T-helper 1 cell treated with Interleukin-12 subunit alpha and Interleukin-12 subunit beta and Interleukin-4 antibody, amounts not matched to agents 30 μg/mL and 1 μg/mL, for 36 hours (primary cell): ENCODE data around the gene NOP14.
"Not testable (repeated sequence)": the region's sequence is repeated elsewhere in the genome, so short reads cannot be mapped to it uniquely, and the experiment has no call there.

Experiments used
- H3K27ac Mint-ChIP-seq: one replicate; pipeline ENCODE4 v1.8.0; 2021; ENCODE audit warnings: mild to moderate bottlenecking, mixed read lengths
- H3K27me3 Mint-ChIP-seq: one replicate; pipeline ENCODE4 v1.8.0; 2021; ENCODE audit warnings: low read depth, mixed read lengths
- H3K36me3 Mint-ChIP-seq: one replicate; pipeline ENCODE4 v1.8.0; 2021; ENCODE audit warnings: low read depth, mixed read lengths
- H3K4me1 Mint-ChIP-seq: one replicate; pipeline ENCODE4 v1.8.0; 2021; ENCODE audit warnings: low read depth, mixed read lengths
- H3K4me3 Mint-ChIP-seq: one replicate; pipeline ENCODE4 v1.8.0; 2021; ENCODE audit warnings: mild to moderate bottlenecking, moderate library complexity, mixed read lengths
- H3K9me3 Mint-ChIP-seq: one replicate; pipeline ENCODE4 v1.8.0; 2021; ENCODE audit warnings: mixed read lengths

Gene NOP14

DNA sequence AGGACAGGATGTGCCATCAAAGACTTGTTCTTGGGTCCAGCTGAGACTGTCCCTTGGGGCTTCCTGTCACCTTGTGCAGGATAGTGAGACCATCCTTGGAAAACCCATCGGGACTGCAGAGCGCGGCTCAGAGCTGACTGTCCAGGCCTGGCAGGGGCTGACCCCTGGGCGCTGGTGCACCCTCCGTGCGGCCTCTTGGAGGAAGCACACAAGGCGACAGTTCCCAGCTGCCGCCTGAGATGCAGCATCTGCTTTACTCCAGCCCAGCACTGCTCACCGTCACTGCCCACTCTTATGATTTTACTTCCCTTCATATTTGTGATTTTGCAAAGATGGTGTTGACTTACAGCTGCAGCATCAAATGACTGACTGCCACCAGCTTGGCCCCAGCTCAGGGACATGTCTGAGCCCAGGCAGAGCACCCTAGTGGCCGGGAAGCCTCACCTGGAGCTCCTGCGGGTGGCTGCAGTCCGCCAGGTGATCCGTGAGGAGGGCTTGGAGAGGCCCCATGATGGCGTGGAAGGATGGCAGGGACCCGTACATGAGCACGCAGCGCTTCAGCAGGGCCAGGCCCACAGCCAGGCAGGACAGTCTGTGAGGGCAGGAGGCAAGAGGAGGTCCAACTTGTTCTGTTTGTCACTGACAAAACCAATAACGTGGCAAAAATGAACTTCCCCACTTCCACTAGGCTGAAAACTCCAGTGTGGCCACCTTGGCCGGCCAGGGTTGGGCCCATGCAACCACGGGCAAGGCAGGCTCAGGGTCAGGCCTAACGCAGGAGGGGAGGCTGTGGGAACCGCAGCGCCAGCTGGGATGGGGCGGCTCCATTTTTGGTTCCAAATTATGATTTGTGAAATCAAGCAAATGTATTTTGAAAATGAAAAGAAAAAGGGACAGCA lies 21.8 kb downstream of the NOP14 start:
- Mint-ChIP-seq H3K27ac (no peak overlapping the region), H3K27me3 (no peaks in the 10 kb centered on the region), H3K9me3 (no peaks in the 10 kb centered on the region), H3K4me3 (no peak overlapping the region), H3K4me1 (peaks cover 14% of the 10 kb centered on the region), H3K36me3 (peaks cover 54% of the 10 kb centered on the region)

GRCh38 chr4:2940267-2941137 lies 22.7 kb downstream of the NOP14 start:
- no peak overlapping the region for H3K27ac Mint-ChIP-seq
- H3K4me3 Mint-ChIP-seq = no peak overlapping the region
- H3K27me3 Mint-ChIP-seq = no peaks in the 10 kb centered on the region
- peaks cover 23% of the 10 kb centered on the region for H3K4me1 Mint-ChIP-seq
- no peaks in the 10 kb centered on the region for H3K9me3 Mint-ChIP-seq
- peaks cover 49% of the 10 kb centered on the region for H3K36me3 Mint-ChIP-seq

DNA sequence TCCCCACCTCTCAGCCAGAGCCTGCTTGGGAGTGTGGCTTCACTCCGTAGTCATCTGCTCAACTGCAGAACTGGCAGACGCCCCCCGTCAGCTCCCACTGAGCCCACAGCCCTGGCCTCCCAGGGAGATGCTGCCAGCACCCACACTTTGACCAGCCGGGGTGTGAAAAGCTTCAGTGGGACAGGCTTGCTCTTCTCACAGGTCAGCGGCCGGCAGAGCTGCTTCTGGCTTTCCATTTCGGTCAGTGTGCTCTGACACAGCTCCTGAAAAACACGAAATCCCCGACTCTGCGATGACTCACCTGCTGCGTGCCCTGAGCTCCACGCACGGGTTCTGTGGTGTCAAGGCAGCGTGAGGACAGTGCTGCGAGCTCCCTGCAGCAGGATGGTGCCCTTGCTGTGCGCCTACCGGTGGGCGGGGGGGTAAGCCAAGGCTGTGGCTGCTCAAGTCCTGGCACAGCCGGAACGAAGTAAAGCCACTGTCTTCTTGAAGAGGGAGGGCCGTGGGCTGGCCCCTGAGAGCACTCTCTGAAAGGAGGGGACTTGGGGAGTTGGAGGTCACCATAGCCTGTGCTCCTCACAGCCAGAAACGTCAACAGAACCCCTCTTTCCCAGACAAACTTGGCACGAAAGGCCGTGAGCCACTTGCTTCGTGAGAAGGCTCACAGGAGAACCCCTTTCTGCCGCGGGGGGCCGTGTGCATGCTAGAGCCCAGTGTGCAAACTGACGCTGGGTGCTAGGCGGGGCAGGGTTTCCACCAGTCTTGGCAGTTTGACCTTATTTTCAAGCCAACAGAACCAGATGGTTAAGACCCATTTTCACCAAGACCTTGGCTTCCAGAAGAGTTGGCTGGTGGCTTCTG lies 23.6 kb downstream of the NOP14 start:
- peaks cover 45% of the 10 kb centered on the region for H3K36me3 Mint-ChIP-seq

GRCh38 chr4:2938906-2939305 lies 24.3 kb downstream of the NOP14 start:
- H3K36me3 Mint-ChIP-seq = peaks cover 40% of the 10 kb centered on the region
- no peak overlapping the region for H3K4me3 Mint-ChIP-seq
- no peaks in the 10 kb centered on the region for H3K27me3 Mint-ChIP-seq
- H3K27ac Mint-ChIP-seq = no peak overlapping the region
- H3K9me3 Mint-ChIP-seq = no peaks in the 10 kb centered on the region
- peaks cover 25% of the 10 kb centered on the region for H3K4me1 Mint-ChIP-seq

More for the DNA sequence above, 23.6 kb downstream of the NOP14 start:
- Mint-ChIP-seq H3K27ac (no peak overlapping the region), H3K9me3 (no peaks in the 10 kb centered on the region), H3K4me3 (no peak overlapping the region), H3K27me3 (no peaks in the 10 kb centered on the region), H3K4me1 (peaks cover 25% of the 10 kb centered on the region)

DNA sequence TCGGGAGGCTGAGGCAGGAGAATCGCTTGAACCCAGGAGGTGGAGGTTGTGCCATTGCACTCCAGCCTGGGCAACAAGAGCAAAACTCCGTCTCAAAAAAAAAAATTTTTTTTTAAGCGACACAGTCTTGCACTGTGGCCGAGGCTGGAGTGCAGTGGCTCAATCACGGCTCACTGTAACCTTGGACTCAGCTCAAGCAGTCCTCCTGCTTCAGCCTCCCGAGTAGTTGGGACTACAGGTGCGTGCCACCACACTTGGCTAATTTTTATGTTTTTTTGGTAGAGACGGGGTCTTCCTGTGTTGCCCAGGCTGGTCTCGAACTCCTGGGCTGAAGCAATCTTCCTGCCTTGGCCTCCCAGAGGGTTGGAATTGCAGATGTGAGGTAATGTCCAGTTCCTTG lies 24.8 kb downstream of the NOP14 start:
- H3K36me3 Mint-ChIP-seq = peaks cover 37% of the 10 kb centered on the region
- not testable (repeated sequence) for H3K27ac Mint-ChIP-seq, H3K27me3 Mint-ChIP-seq, H3K9me3 Mint-ChIP-seq, H3K4me3 Mint-ChIP-seq
- H3K4me1 Mint-ChIP-seq = peaks cover 25% of the 10 kb centered on the region

DNA sequence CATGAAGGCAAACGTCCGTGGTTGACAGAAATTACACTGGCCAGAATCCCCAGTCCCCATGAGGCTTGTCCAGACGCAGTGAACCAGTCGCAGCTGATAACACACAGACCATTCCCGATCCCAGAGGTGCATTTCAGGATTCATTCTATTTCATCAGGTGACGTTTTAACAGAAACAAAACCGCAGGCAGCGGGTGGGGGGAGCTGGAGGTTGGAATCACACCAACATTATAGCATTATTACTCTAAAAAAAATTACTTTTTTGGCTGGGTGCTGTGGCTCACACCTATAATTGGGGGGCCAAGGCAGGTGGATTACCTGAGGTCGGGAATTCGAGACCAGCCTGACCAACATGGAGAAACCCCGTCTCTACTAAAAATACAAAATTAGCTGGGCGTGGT lies 25.2 kb downstream of the NOP14 start:
- H3K4me1 Mint-ChIP-seq = peaks cover 30% of the 10 kb centered on the region
- no peaks in the 10 kb centered on the region for H3K27me3 Mint-ChIP-seq
- H3K9me3 Mint-ChIP-seq = no peaks in the 10 kb centered on the region
- H3K27ac Mint-ChIP-seq = no peak overlapping the region
- H3K4me3 Mint-ChIP-seq = no peak overlapping the region
- H3K36me3 Mint-ChIP-seq = peaks cover 37% of the 10 kb centered on the region

- H3K27ac Mint-ChIP-seq = peak overlapping the region; percentile 58
- H3K4me1 Mint-ChIP-seq = peaks cover 29% of the 10 kb centered on the region
- H3K27me3 Mint-ChIP-seq = no peaks in the 10 kb centered on the region
- peaks cover 36% of the 10 kb centered on the region for H3K36me3 Mint-ChIP-seq
- H3K9me3 Mint-ChIP-seq = no peaks in the 10 kb centered on the region
- H3K4me3 Mint-ChIP-seq = peak overlapping the region; percentile 87
Observed at GRCh38 chr4:2937146-2937857, 25.9 kb downstream of the NOP14 start.

GRCh38 chr4:2936773-2937145 lies 26.4 kb downstream of the NOP14 start:
- Mint-ChIP-seq H3K27me3 (no peaks in the 10 kb centered on the region), H3K4me3 (peak overlapping the region; percentile 87), H3K36me3 (peaks cover 33% of the 10 kb centered on the region), H3K4me1 (peaks cover 33% of the 10 kb centered on the region), H3K27ac (peak overlapping the region; percentile 58), H3K9me3 (no peaks in the 10 kb centered on the region)

- Mint-ChIP-seq H3K27ac (peak overlapping the region; percentile 85), H3K9me3 (no peaks in the 10 kb centered on the region), H3K4me3 (peak overlapping the region; percentile 87), H3K27me3 (no peaks in the 10 kb centered on the region), H3K4me1 (peaks cover 35% of the 10 kb centered on the region), H3K36me3 (peaks cover 33% of the 10 kb centered on the region)
Observed at GRCh38 chr4:2935762-2936743, 27.2 kb downstream of the NOP14 start.

DNA sequence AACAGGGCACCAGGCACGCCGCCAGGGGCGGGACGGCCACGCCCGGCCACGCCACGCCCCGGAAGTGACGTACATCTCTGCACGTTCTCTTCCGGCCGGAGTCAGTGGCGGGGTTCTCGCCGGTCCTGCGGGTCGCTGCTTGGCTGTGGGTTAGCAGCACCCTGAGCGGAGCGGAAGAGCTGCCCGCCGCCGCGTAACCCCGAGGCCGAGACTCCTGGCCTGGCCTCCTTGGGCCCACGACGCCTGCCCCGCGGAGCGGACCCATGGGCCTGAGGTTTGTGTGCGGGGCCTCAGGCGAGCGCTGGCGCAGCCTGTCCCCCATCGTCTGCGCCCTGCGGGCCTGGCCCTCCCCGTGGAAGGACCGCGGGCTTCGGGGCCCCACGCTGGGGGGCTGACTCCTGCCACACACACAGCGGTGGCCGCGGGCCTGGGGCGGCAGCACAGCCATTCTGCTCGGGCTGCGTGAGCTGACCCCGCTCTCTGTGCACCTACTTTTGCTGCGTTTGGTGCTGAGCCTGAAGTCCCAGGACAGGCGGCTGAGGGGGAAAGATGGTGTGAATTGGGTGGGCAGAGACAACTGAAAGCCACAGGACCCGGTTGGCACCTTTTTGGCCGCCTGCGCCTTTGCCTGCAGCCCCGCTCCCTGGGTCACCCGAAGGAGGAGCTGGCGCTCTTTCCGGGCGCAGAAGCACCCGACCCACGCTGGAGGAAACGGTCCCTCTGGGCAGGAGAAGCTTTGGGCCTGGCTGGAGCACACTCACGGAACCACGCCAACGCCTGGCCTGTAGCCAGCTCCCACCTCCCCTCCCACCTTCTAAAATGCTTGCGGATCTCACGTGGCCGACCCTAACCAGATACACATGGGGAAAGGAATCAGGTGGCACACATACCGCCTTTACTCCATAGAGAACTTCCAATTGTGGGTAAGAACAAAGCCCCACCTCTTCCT lies 28.1 kb downstream of the NOP14 start:
- peaks cover 35% of the 10 kb centered on the region for H3K4me1 Mint-ChIP-seq
- H3K9me3 Mint-ChIP-seq = no peaks in the 10 kb centered on the region
- H3K27me3 Mint-ChIP-seq = no peaks in the 10 kb centered on the region
- H3K36me3 Mint-ChIP-seq = peaks cover 25% of the 10 kb centered on the region
- peak overlapping the region; percentile 87 for H3K4me3 Mint-ChIP-seq
- peak overlapping the region; percentile 85 for H3K27ac Mint-ChIP-seq

- H3K4me1 Mint-ChIP-seq = peaks cover 35% of the 10 kb centered on the region
- H3K36me3 Mint-ChIP-seq = peaks cover 22% of the 10 kb centered on the region
- peak overlapping the region; percentile 63 for H3K4me3 Mint-ChIP-seq
Observed at GRCh38 chr4:2934077-2934812, 29.0 kb downstream of the NOP14 start.

More at GRCh38 chr4:2934077-2934812, 29.0 kb downstream of the NOP14 start:
- Mint-ChIP-seq H3K27me3 (no peaks in the 10 kb centered on the region), H3K9me3 (no peaks in the 10 kb centered on the region), H3K27ac (no peak overlapping the region)
